Renal cortical epithelial cell (primary cell): ENCODE results near the gene CST9. TPM values are rescaled to one million over a fixed set of nuclear protein-coding genes. Genes with fewer than 3 reads are reported as not detected.
"Not testable (repeated sequence)": the region's sequence is repeated elsewhere in the genome, so short reads cannot be mapped to it uniquely, and the experiment has no call there.

Experiments used
- DNase-seq: peaks from one replicate; pipeline ENCODE4 v3.0.0-alpha.2; 2011; ENCODE audit warnings: low read depth
- total RNA-seq: library from RNA; depleted of rRNA; stranded (reverse); fragments of >200 nt; gene quantifications from 2 replicates; pipeline ENCODE4 v1.2.3, GENCODE V29; 2014

The CST9 gene
- total RNA-seq, 1 donor from 2014 or later = not detected

GRCh38 chr20:23587631-23588030 lies 18.1 kb downstream of the CST9 start:
- no peak for DNase-seq

- no peak for DNase-seq
Measured at GRCh38 chr20:23586735-23587525, 18.8 kb downstream of the CST9 start.

GRCh38 chr20:23585808-23586734 lies 19.6 kb downstream of the CST9 start:
- DNase-seq = no peak

GRCh38 chr20:23585449-23585807 lies 20.3 kb downstream of the CST9 start:
- DNase-seq = no peak

- no peak for DNase-seq
Measured at GRCh38 chr20:23584434-23585199, 21.1 kb downstream of the CST9 start.

- DNase-seq = peak; percentile 71
Measured at GRCh38 chr20:23583526-23583925, 22.2 kb downstream of the CST9 start.

GRCh38 chr20:23582293-23582692 lies 23.4 kb downstream of the CST9 start:
- DNase-seq = no peak

GRCh38 chr20:23581833-23582232 lies 23.9 kb downstream of the CST9 start:
- DNase-seq = not testable (repeated sequence)

GRCh38 chr20:23574977-23575376 lies 30.7 kb downstream of the CST9 start:
- no peak for DNase-seq

- DNase-seq = no peak
Measured at GRCh38 chr20:23570178-23570760, 35.4 kb downstream of the CST9 start.

- no peak for DNase-seq
Measured at GRCh38 chr20:23569570-23569969, 36.1 kb downstream of the CST9 start.

GRCh38 chr20:23568971-23569330 lies 36.8 kb downstream of the CST9 start:
- DNase-seq = no peak

GRCh38 chr20:23568320-23568970 lies 37.3 kb downstream of the CST9 start, which contains the start of gene CST9L:
CST9L (minus strand) TSS chr20:23568484; CDS start chr20:23568450, 34 bp downstream.
- DNase-seq = no peak

GRCh38 chr20:23566199-23566932 lies 39.4 kb downstream of the CST9 start:
- DNase-seq = no peak

GRCh38 chr20:23565503-23566045 lies 40.1 kb downstream of the CST9 start:
- no peak for DNase-seq

- no peak for DNase-seq
Measured at GRCh38 chr20:23564927-23565326, 40.8 kb downstream of the CST9 start.

- DNase-seq = no peak
Measured at GRCh38 chr20:23562721-23563342, 42.9 kb downstream of the CST9 start.

GRCh38 chr20:23554401-23554800 lies 51.3 kb downstream of the CST9 start:
- DNase-seq = no peak
